Duodenal mucosa (tissue), 2 donors: ENCODE results near the gene USP9X.

ENCODE experiments used
- H3K27ac ChIP-seq: one replicate; pipeline ENCODE4 v1.7.0; 2013; ENCODE audit warnings: low read depth, low read length
- H3K27me3 ChIP-seq, 2 donors: one replicate each; pipeline ENCODE4 v1.7.0; 2013; ENCODE audit warnings: low read length in 2 of 2, control low read depth in 1 of 2; ENCODE audit not compliant: insufficient read depth in 2 of 2, control insufficient read depth in 1 of 2
- H3K36me3 ChIP-seq, 2 donors: one replicate each; pipeline ENCODE4 v1.7.0; 2013; ENCODE audit warnings: low read length in 2 of 2, control low read depth in 1 of 2; ENCODE audit not compliant: insufficient read depth in 2 of 2, control insufficient read depth in 1 of 2
- H3K4me1 ChIP-seq, 2 donors: one replicate each; pipeline ENCODE4 v1.7.0; 2013; ENCODE audit warnings: low read length in 2 of 2, control low read depth in 1 of 2; ENCODE audit not compliant: insufficient read depth in 2 of 2, control insufficient read depth in 1 of 2
- H3K4me3 ChIP-seq, 2 donors: one replicate each; pipeline ENCODE4 v1.7.0; 2013; ENCODE audit warnings: low read length in 2 of 2, low read depth in 1 of 2
- H3K9ac ChIP-seq, 2 donors: one replicate each; pipeline ENCODE4 v1.7.0; 2013; ENCODE audit warnings: low read length in 2 of 2, low read depth in 1 of 2
- H3K9me3 ChIP-seq, 2 donors: one replicate each; pipeline ENCODE4 v1.7.0; 2013; ENCODE audit warnings: low read length in 2 of 2, control low read depth in 1 of 2; ENCODE audit not compliant: control insufficient read depth in 1 of 2

The USP9X gene

GRCh38 chrX:41116948-41117347 lies 31.7 kb downstream of the USP9X start:
- H3K27ac ChIP-seq: no peak overlapping the region
- no peaks in the 10 kb centered on the region for H3K36me3 ChIP-seq
- H3K27me3 ChIP-seq: no peaks in the 10 kb centered on the region
- H3K9ac ChIP-seq: no peak overlapping the region
- H3K9me3 ChIP-seq: no peaks in the 10 kb centered on the region
- H3K4me3 ChIP-seq: peak overlapping the region in 1 of 2 donors; percentile 17
- H3K4me1 ChIP-seq: peaks cover 8 to 17% of the 10 kb centered on the region in 2 donors

DNA sequence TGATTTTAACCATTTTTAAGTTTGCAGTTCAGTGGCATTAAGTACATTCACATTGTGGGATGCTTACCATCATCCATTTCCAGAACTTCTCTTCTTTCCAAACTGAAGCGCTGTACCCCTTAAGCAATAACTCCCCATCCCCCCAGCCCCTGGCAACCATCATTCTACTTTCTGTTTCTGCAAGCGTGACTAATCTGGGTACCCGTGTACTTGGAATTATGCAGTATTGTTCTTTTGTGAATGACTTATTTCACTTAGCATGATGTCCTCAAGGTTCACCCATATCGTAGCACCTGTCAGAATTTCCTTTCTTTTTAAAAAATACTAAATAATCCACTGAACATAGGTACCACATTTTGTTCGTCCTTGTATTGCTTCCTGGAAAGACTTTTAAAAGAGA lies 32.9 kb downstream of the USP9X start:
- H3K27ac ChIP-seq: no peak overlapping the region
- no peaks in the 10 kb centered on the region for H3K27me3 ChIP-seq
- peaks cover 8 to 17% of the 10 kb centered on the region in 2 donors for H3K4me1 ChIP-seq
- no peak overlapping the region for H3K4me3 ChIP-seq
- no peaks in the 10 kb centered on the region for H3K9me3 ChIP-seq
- H3K9ac ChIP-seq: no peak overlapping the region
- H3K36me3 ChIP-seq: no peaks in the 10 kb centered on the region

DNA sequence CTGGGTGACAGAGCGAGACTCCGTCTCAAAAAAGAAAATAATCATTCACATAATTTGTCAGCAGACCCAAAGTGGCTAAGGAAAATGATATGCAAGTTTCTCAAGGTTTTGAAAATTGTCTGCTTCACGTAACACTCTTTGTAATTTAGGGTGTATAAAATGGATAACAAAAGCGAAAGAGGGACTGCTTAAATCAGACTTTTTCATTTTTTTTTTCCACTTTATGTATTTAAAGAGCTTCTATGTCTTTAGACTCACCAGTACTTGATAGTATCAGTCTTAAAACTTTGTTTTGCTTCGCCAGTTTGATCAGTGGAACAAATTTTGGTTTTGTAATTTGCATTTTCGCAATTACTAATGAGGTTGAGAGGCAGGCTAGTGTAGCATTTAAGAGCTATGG lies 34.6 kb downstream of the USP9X start:
- no peaks in the 10 kb centered on the region for H3K9me3 ChIP-seq
- H3K27me3 ChIP-seq: no peaks in the 10 kb centered on the region
- no peak overlapping the region for H3K27ac ChIP-seq
- peaks cover 0 to 3% of the 10 kb centered on the region in 2 donors for H3K36me3 ChIP-seq
- H3K4me3 ChIP-seq: no peak overlapping the region
- H3K9ac ChIP-seq: no peak overlapping the region
- peaks cover 8 to 17% of the 10 kb centered on the region in 2 donors for H3K4me1 ChIP-seq

DNA sequence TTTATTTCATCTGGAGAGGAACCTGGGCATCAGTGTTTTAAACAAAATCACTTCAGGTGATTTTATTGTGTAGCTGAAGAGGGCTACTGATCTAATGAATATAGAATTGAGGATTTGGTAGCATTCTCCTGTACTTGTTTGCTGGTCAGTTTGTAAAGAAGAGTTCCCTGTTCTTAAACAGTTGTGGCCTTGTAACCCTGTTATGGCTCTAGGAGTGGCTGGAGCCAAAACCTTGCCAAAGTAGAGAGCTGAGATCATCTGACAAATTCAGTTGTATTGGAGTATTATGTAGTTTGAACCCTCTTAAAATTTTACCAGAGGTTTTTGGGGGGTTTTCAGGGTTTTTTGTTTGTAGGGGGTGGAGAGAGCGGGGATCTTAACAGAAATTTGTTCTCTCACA lies 36.5 kb downstream of the USP9X start:
- H3K27ac ChIP-seq: no peak overlapping the region
- H3K27me3 ChIP-seq: no peaks in the 10 kb centered on the region
- H3K9ac ChIP-seq: no peak overlapping the region
- H3K4me1 ChIP-seq: peaks cover 8 to 11% of the 10 kb centered on the region in 2 donors
- no peak overlapping the region for H3K4me3 ChIP-seq
- H3K9me3 ChIP-seq: no peaks in the 10 kb centered on the region
- peaks cover 0 to 3% of the 10 kb centered on the region in 2 donors for H3K36me3 ChIP-seq

- Histone ChIP-seq H3K9me3 (no peaks in the 10 kb centered on the region), H3K4me3 (no peak overlapping the region), H3K4me1 (peaks cover 8 to 12% of the 10 kb centered on the region in 2 donors), H3K27me3 (no peaks in the 10 kb centered on the region), H3K27ac (no peak overlapping the region), H3K9ac (no peak overlapping the region), H3K36me3 (peaks cover 0 to 3% of the 10 kb centered on the region in 2 donors)
These were observed 37.5 kb downstream of the USP9X start for GRCh38 chrX:41122664-41123257.

DNA sequence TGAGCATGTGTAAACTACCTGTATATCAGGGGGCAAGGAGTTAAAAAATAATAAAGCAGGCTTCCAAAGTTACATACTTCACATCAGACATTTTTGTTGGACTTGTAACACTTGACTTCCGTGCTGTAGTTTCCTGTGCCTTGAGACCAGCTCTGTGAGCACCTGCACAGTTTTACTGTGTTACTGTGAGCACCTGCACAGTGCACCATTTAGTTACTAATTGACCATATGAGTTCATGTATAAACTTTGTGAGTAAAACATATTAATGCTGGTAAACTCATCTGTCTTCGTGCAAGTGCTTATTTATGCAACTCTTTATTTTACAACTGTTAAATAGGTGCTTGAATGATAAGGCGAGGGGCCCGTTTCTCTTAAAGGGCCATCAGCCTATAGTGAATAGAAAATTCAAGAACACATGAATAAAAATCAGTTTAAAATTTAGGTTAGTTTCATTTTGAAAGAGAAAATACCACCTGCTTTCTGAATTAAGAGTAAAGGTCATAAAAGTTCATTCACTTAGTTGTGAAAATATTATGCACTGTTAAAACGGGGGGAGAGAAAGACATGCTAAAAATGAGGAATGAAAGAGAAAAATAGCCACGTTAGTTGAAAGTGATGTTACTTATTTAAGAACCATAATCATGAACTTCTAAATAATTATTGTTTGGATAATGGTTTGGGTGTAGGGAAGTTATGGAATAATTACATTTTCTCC lies 42.4 kb downstream of the USP9X start:
- peaks cover 6 to 14% of the 10 kb centered on the region in 2 donors for H3K36me3 ChIP-seq
- no peak overlapping the region for H3K9ac ChIP-seq
- H3K4me1 ChIP-seq: peaks cover 0 to 6% of the 10 kb centered on the region in 2 donors
- H3K9me3 ChIP-seq: no peaks in the 10 kb centered on the region
- H3K4me3 ChIP-seq: no peak overlapping the region
- H3K27ac ChIP-seq: no peak overlapping the region
- H3K27me3 ChIP-seq: no peaks in the 10 kb centered on the region

DNA sequence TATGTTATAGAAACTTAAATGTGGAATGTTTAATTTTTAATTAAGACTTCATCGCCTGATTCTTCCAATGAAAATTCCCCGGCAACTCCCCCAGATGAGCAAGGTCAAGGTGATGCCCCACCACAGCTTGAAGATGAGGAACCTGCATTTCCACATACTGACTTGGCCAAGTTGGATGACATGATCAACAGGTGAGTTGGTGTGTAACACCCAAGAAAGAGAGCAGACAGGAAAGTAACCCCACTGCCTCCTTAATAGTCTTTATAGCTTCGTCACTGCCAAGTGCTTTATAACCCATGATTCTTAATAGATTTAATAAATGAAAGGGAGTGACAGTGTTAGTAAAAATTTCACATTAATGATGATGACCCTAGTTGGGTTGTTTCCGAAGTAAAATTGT lies 43.7 kb downstream of the USP9X start:
- Histone ChIP-seq H3K9me3 (no peaks in the 10 kb centered on the region), H3K4me3 (no peak overlapping the region)

GRCh38 chrX:41131766-41132165 lies 46.5 kb downstream of the USP9X start:
- Histone ChIP-seq H3K9ac (no peak overlapping the region), H3K4me1 (peaks cover 0 to 3% of the 10 kb centered on the region in 2 donors), H3K4me3 (no peak overlapping the region), H3K27ac (no peak overlapping the region), H3K36me3 (peaks cover 9 to 31% of the 10 kb centered on the region in 2 donors), H3K9me3 (no peaks in the 10 kb centered on the region), H3K27me3 (no peaks in the 10 kb centered on the region)

More for the DNA sequence above, 43.7 kb downstream of the USP9X start:
- Histone ChIP-seq H3K9ac (no peak overlapping the region), H3K4me1 (peaks cover 0 to 6% of the 10 kb centered on the region in 2 donors), H3K36me3 (peaks cover 6 to 20% of the 10 kb centered on the region in 2 donors), H3K27ac (no peak overlapping the region), H3K27me3 (no peaks in the 10 kb centered on the region)

DNA sequence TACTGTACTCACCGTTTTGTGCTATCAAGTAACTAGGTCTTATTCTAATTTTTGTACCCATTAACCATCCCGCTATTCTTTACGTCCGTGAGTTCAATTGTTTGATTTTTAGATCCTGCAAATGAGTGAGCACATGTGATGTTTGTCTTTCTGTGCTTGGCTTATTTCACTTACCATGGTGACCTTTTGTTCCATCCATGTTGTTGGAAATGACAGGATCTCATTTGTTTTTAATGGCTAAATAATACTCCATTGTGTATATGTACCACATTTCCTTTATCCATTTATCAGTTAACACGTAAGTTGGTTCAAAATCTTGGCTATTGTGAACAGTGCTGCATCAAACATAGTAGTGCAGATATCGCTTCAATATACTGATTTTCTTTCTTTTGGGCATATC lies 48.3 kb downstream of the USP9X start:
- H3K27ac ChIP-seq: no peak overlapping the region
- peaks cover 9 to 35% of the 10 kb centered on the region in 2 donors for H3K36me3 ChIP-seq
- no peaks in the 10 kb centered on the region for H3K4me1 ChIP-seq
- H3K9ac ChIP-seq: no peak overlapping the region
- no peaks in the 10 kb centered on the region for H3K9me3 ChIP-seq
- H3K27me3 ChIP-seq: no peaks in the 10 kb centered on the region
- H3K4me3 ChIP-seq: no peak overlapping the region

GRCh38 chrX:41137589-41137988 lies 52.3 kb downstream of the USP9X start:
- Histone ChIP-seq H3K9ac (no peak overlapping the region), H3K36me3 (peaks cover 8 to 29% of the 10 kb centered on the region in 2 donors), H3K27ac (no peak overlapping the region), H3K4me3 (no peak overlapping the region), H3K4me1 (no peaks in the 10 kb centered on the region), H3K9me3 (no peaks in the 10 kb centered on the region), H3K27me3 (no peaks in the 10 kb centered on the region)
